Panc1 (cell line): ENCODE results near the gene RALGPS2. TPM values are rescaled to one million over a fixed set of nuclear protein-coding genes. Genes with fewer than 3 reads are reported as not detected.

Experiments used
- ATAC-seq: fragments of 200-7000 bp; cut with Tn5 transposase; 2 replicates; pipeline ENCODE4 v1.9.1; 2020; ENCODE audit warnings: mild to moderate bottlenecking, moderate library complexity
- BruUV-seq: library from RNA; stranded (reverse); fragments of 400-500 nt; replicated peaks from 2 replicates; lab custom pipeline; 2021; lab: Mats Ljungman, UMichigan
- CTCF ChIA-PET: fragments of 300-600 bp; sonication (Branson Sonifier 250); formaldehyde crosslinking; loops from one replicate; lab custom pipeline; 2022; ENCODE audit warnings: antibody characterized with exemption; lab: Charles Lee
- POLR2A ChIA-PET: fragments of 300-600 bp; sonication (Branson Sonifier 250); formaldehyde crosslinking; loops from one replicate; lab custom pipeline; 2022; ENCODE audit warnings: antibody characterized with exemption; lab: Charles Lee
- DNase-seq: peaks from one replicate; pipeline ENCODE4 v3.0.0-alpha.2; 2010; ENCODE audit warnings: low read depth, low spot score
- H3K27ac ChIP-seq: 2 replicates; pipeline ENCODE4 v1.5.1; 2011; ENCODE audit warnings: mild to moderate bottlenecking, low read length, inconsistent platforms
- H3K27me3 ChIP-seq: fragments of 200-500 bp; sonication (Bioruptor generic); 2 replicates; pipeline ENCODE4 v1.6.0; 2014; ENCODE audit warnings: low read length, inconsistent platforms; ENCODE audit not compliant: control insufficient read depth, insufficient read depth
- H3K36me3 ChIP-seq: fragments of 200-500 bp; sonication (Bioruptor generic); 2 replicates; pipeline ENCODE4 v1.5.1; 2014; ENCODE audit warnings: inconsistent platforms, mild to moderate bottlenecking, low read length, moderate library complexity; ENCODE audit not compliant: control insufficient read depth, insufficient read depth
- H3K4me1 ChIP-seq: 2 replicates; pipeline ENCODE4 v1.5.1; 2011; ENCODE audit warnings: inconsistent platforms, mild to moderate bottlenecking, low read length, moderate library complexity; ENCODE audit not compliant: control insufficient read depth, insufficient read depth
- H3K4me3 ChIP-seq, 2 experiments: 2 replicates each; pipeline ENCODE4 v1.5.1; 2011 to 2012; ENCODE audit warnings: low read depth in 2 of 2, low read length in 2 of 2, mild to moderate bottlenecking in 2 of 2, inconsistent platforms in 1 of 2, moderate library complexity in 1 of 2
- H3K9me3 ChIP-seq: fragments of 200-500 bp; sonication (Bioruptor generic); 2 replicates; pipeline ENCODE4 v1.5.1; 2014; ENCODE audit warnings: low read depth, mild to moderate bottlenecking, inconsistent platforms, low read length, moderate library complexity; ENCODE audit not compliant: control insufficient read depth, insufficient read depth
- CTCF ChIP-seq: fragments of 450-650 bp; IDR thresholded peaks from 2 replicates; pipeline ENCODE4 v1.5.1; 2017; ENCODE audit warnings: mild to moderate bottlenecking
- POLR2AphosphoS5 ChIP-seq: IDR thresholded peaks from 2 replicates; pipeline ENCODE4 v1.6.1; 2012; ENCODE audit warnings: mild to moderate bottlenecking, low read depth, low read length, moderate library complexity
- SIN3A ChIP-seq: IDR thresholded peaks from 2 replicates; pipeline ENCODE4 v1.6.1; 2012; ENCODE audit warnings: low read depth, mild to moderate bottlenecking, low read length, moderate library complexity, borderline replicate concordance; ENCODE audit not compliant: insufficient read depth
- TCF7L2 ChIP-seq: IDR thresholded peaks from 2 replicates; pipeline ENCODE4 v1.6.1; 2011; ENCODE audit warnings: mild to moderate bottlenecking, low read depth, low read length, inconsistent platforms
- in situ Hi-C: cut with HindIII; loops from 2 replicates; pipeline ENCODE4 v1.10.0; 2016; ENCODE audit warnings: low sequenced_read_pairs, low pct_unique_long_range_greater_than_20kb
- intact Hi-C: fragments of 100-400 bp; cut with micrococcal nuclease; formaldehyde crosslinking; loops from one replicate; pipeline ENCODE4 v1.10.0; 2022; ENCODE audit not compliant: unreplicated experiment
- total RNA-seq: library from RNA; stranded (reverse); gene quantifications from one replicate; pipeline ENCODE4 v1.2.1, GENCODE V29; 2021; ENCODE audit not compliant: unreplicated experiment
- TF ChIP-seq, protein P1 (sequence below), 2 experiments: IDR thresholded peaks; 2 replicates each; pipeline ENCODE4 v1.6.1; 2011 to 2012; ENCODE audit warnings: low read depth in 2 of 2, control low read depth in 1 of 2, low read length in 1 of 2, mild to moderate bottlenecking in 1 of 2, moderate library complexity in 1 of 2; ENCODE audit not compliant: insufficient read depth in 1 of 2

Gene RALGPS2
- total RNA-seq, 1 experiment from 2014 or later: 5.4 TPM

DNA sequence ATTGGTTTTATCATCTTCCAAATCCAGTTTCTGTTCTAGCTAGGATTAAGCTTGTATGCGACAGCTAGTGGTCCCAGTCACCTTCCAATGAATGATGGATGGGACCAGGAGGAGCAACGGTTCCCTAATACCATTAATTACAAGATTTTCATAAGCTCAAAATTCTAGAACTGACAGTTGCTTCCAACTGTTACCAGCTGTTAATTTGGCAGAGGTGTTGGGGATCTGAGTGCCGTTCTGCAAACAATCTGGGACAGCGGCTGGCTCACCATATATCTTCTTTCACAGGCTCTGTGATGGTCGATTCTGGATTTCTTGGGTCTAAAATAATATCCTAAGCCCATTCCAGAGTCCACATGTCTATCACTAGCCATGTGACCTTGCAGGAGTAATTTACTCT, 34.5 kb upstream of the RALGPS2 start:
- in situ Hi-C loops: no loop called here
- TF ChIP-seq SIN3A: no peak
- TF ChIP-seq, protein P1, sequence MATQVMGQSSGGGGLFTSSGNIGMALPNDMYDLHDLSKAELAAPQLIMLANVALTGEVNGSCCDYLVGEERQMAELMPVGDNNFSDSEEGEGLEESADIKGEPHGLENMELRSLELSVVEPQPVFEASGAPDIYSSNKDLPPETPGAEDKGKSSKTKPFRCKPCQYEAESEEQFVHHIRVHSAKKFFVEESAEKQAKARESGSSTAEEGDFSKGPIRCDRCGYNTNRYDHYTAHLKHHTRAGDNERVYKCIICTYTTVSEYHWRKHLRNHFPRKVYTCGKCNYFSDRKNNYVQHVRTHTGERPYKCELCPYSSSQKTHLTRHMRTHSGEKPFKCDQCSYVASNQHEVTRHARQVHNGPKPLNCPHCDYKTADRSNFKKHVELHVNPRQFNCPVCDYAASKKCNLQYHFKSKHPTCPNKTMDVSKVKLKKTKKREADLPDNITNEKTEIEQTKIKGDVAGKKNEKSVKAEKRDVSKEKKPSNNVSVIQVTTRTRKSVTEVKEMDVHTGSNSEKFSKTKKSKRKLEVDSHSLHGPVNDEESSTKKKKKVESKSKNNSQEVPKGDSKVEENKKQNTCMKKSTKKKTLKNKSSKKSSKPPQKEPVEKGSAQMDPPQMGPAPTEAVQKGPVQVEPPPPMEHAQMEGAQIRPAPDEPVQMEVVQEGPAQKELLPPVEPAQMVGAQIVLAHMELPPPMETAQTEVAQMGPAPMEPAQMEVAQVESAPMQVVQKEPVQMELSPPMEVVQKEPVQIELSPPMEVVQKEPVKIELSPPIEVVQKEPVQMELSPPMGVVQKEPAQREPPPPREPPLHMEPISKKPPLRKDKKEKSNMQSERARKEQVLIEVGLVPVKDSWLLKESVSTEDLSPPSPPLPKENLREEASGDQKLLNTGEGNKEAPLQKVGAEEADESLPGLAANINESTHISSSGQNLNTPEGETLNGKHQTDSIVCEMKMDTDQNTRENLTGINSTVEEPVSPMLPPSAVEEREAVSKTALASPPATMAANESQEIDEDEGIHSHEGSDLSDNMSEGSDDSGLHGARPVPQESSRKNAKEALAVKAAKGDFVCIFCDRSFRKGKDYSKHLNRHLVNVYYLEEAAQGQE (IDR thresholded peaks at IDR 0.05; ENCODE audit: insufficient read depth in 1 of 2, low read depth in 2 of 2, low read length in 1 of 2): no peak
- no peak for TF ChIP-seq TCF7L2
- TF ChIP-seq CTCF: no peak
- TF ChIP-seq POLR2AphosphoS5: no peak
- no peak for ATAC-seq
- no peaks in the 10 kb centered on the region for H3K9me3 ChIP-seq
- CTCF ChIA-PET: no interaction called here
- H3K4me1 ChIP-seq: no peaks in the 10 kb centered on the region
- intact Hi-C loops: no loop called here
- H3K27ac ChIP-seq: no peak overlapping the region
- POLR2A ChIA-PET: no interaction called here
- H3K4me3 ChIP-seq: no peak overlapping the region
- no peak for DNase-seq
- no TSS peak for BruUV-seq
- no peaks in the 10 kb centered on the region for H3K27me3 ChIP-seq
- H3K36me3 ChIP-seq: no peaks in the 10 kb centered on the region

DNA sequence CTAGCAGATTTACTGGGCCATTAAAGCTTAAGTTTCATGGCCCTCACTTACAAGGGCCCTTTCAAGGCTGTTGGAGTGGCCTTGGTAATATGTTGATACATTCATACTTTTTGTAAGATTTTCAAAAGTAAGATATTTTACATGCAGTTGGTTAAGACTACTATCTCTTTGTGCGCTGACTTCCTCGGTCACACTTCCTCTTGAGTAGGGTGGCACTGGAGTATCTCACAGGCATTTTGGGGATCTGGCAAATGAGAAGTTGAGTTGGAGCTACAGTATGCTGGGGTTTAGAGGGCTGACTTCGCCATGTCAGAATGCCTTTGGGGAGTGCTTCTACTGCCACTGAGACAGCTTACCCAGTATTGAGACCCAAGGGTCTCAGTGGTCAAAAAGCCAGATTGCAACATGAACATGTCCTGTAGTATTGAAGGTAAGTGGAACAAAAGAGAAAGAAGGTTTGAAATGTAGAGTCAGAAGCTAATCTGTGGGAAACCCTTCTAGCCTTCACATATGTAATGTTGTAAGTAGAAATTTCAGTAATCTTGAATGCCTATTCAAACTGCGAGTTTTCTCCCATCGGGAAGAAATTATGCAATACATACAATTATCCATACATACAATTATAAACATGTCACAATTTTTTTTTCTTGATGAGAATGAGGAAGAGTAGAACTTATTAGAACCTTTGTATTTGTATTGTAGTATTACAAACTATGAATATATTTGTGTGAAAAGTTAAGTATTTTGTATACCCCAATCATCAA, 32.3 kb upstream of the RALGPS2 start:
- Histone ChIP-seq H3K36me3 (no peaks in the 10 kb centered on the region), H3K9me3 (no peaks in the 10 kb centered on the region), H3K27me3 (no peaks in the 10 kb centered on the region), H3K4me3 (no peak overlapping the region), H3K4me1 (no peaks in the 10 kb centered on the region), H3K27ac (no peak overlapping the region)
- intact Hi-C loops: no loop called here
- in situ Hi-C loops: no loop called here
- no TSS peak for BruUV-seq
- DNase-seq: no peak
- TF ChIP-seq POLR2AphosphoS5: no peak
- no peak for TF ChIP-seq TCF7L2
- TF ChIP-seq, protein P1 (IDR thresholded peaks at IDR 0.05; ENCODE audit: insufficient read depth in 1 of 2, low read depth in 2 of 2, low read length in 1 of 2): no peak
- TF ChIP-seq CTCF: no peak
- no peak for TF ChIP-seq SIN3A
- ChIA-PET POLR2A (no interaction called here), CTCF (no interaction called here)
- ATAC-seq: no peak
